ENCODE measurements around the gene FAM228B. TPM values are rescaled to one million over a fixed set of nuclear protein-coding genes. Genes with fewer than 3 reads are reported as not detected.

Gene FAM228B
- polyA plus RNA-seq, 1 donor (not counting 4 experiments of a cell fraction or from before 2014, with no cell fraction given) = 2.0 TPM

GRCh38 chr2:24181849-24182248 is 58.6 kb downstream of the FAM228B start:
- no peak overlapping the region for H2AFZ ChIP-seq (ENCODE audit: control insufficient read depth, low read length)
- TF ChIP-seq EZH2 (IDR thresholded peaks at IDR 0.05; ENCODE audit: low read length) = no peak
- TF ChIP-seq CTCF (optimal IDR thresholded peaks at IDR 0.05 in 1 of 3, IDR thresholded peaks at IDR 0.05 in 1 of 3, conservative IDR thresholded peaks at IDR 0.05 in 1 of 3; ENCODE audit: extremely low read depth in 1 of 3, insufficient read depth in 2 of 3, low read length in 3 of 3) = no peak

DNA sequence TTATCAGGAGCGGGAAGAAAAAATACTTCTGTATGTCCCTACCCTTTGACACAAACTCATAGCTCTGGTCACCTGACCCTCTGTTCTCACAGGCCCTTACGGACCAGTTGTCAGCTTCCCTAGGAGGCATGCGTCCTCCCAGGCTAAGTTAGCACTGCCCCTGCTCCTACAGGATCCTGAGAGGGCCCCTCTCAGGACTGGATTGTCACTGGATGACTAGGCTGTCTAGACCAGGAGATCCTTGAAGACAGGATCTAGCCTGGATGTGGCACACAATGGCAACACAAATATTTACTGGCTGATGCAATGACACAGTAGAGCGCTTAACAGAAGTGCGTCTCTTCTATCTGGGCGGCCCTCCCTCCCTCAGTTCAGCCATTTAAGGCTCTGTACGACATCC is 59.2 kb downstream of the FAM228B start:
- H3K9me3 ChIP-seq (ENCODE audit: control insufficient read depth, low read depth, low read length) = no peaks in the 10 kb centered on the region
- no peak overlapping the region for H3K4me2 ChIP-seq (ENCODE audit: control insufficient read depth, extremely low read depth, insufficient read depth, low read depth, low read length)
- TF ChIP-seq CTCF (optimal IDR thresholded peaks at IDR 0.05 in 1 of 3, IDR thresholded peaks at IDR 0.05 in 1 of 3, conservative IDR thresholded peaks at IDR 0.05 in 1 of 3; ENCODE audit: extremely low read depth in 1 of 3, insufficient read depth in 2 of 3, low read length in 3 of 3) (no peak), EZH2 (IDR thresholded peaks at IDR 0.05; ENCODE audit: low read length) (no peak)
- dilution Hi-C loops (cut with MboI; ENCODE audit: extremely low pct_ligation_motif_present, low sequenced_read_pairs) = no loop called here
- no peaks in the 10 kb centered on the region for H3K36me3 ChIP-seq (ENCODE audit: control insufficient read depth in 2 of 2, extremely low read depth in 1 of 2, insufficient read depth in 2 of 2, low read length in 2 of 2)
- H3K27me3 ChIP-seq (ENCODE audit: control insufficient read depth, extremely low read depth, insufficient read depth, low read length) = no peaks in the 10 kb centered on the region
- no peak overlapping the region for H3K9ac ChIP-seq (ENCODE audit: control insufficient read depth, extremely low read depth, insufficient read depth, low read length)
- no peaks in the 10 kb centered on the region for H4K20me1 ChIP-seq (ENCODE audit: control insufficient read depth, extremely low read depth, insufficient read depth, low read length)
- no peak overlapping the region for H3K27ac ChIP-seq (ENCODE audit: control insufficient read depth, insufficient read depth, low read length)
- H3K9me1 ChIP-seq (ENCODE audit: control insufficient read depth, extremely low read depth, insufficient read depth, low read length) = no peaks in the 10 kb centered on the region
- H3K79me2 ChIP-seq (ENCODE audit: control insufficient read depth, insufficient read depth, low read length) = no peaks in the 10 kb centered on the region
- peaks cover 3% of the 10 kb centered on the region for H3K4me1 ChIP-seq (ENCODE audit: control insufficient read depth, extremely low read depth, insufficient read depth, low read length)
- DNase-seq (ENCODE audit: low read depth, low spot score) (no peak), FAIRE-seq (no peak)
- H2AFZ ChIP-seq (ENCODE audit: control insufficient read depth, low read length) = no peak overlapping the region
- no peak overlapping the region for H3K4me3 ChIP-seq (ENCODE audit: control insufficient read depth in 2 of 3, extremely low read depth in 1 of 3, insufficient read depth in 2 of 3, low read depth in 1 of 3, low read length in 3 of 3)

More at GRCh38 chr2:24181849-24182248, 58.6 kb downstream of the FAM228B start:
- Histone ChIP-seq H3K9me3 (ENCODE audit: control insufficient read depth, low read depth, low read length) (no peaks in the 10 kb centered on the region), H3K79me2 (ENCODE audit: control insufficient read depth, insufficient read depth, low read length) (no peaks in the 10 kb centered on the region), H3K4me2 (ENCODE audit: control insufficient read depth, extremely low read depth, insufficient read depth, low read depth, low read length) (no peak overlapping the region), H3K27ac (ENCODE audit: control insufficient read depth, insufficient read depth, low read length) (no peak overlapping the region), H3K9me1 (ENCODE audit: control insufficient read depth, extremely low read depth, insufficient read depth, low read length) (no peaks in the 10 kb centered on the region), H3K4me1 (ENCODE audit: control insufficient read depth, extremely low read depth, insufficient read depth, low read length) (peaks cover under 1% of the 10 kb centered on the region), H3K27me3 (ENCODE audit: control insufficient read depth, extremely low read depth, insufficient read depth, low read length) (no peaks in the 10 kb centered on the region), H3K36me3 (ENCODE audit: control insufficient read depth in 2 of 2, extremely low read depth in 1 of 2, insufficient read depth in 2 of 2, low read length in 2 of 2) (no peaks in the 10 kb centered on the region), H3K9ac (ENCODE audit: control insufficient read depth, extremely low read depth, insufficient read depth, low read length) (no peak overlapping the region), H4K20me1 (ENCODE audit: control insufficient read depth, extremely low read depth, insufficient read depth, low read length) (no peaks in the 10 kb centered on the region), H3K4me3 (ENCODE audit: control insufficient read depth in 2 of 3, extremely low read depth in 1 of 3, insufficient read depth in 2 of 3, low read depth in 1 of 3, low read length in 3 of 3) (no peak overlapping the region)
- no peak for DNase-seq (ENCODE audit: low read depth, low spot score)
- FAIRE-seq = no peak
- dilution Hi-C loops (cut with MboI; ENCODE audit: extremely low pct_ligation_motif_present, low sequenced_read_pairs) = no loop called here

Measured in keratinocyte (primary cell).